Activated effector memory CD4-positive, alpha-beta T cell treated with anti-CD3 and anti-CD28 coated beads, Interleukin-2, amount 50 U/mL, for 16 hours (primary cell): ENCODE results near the gene GIGYF1.
"Not testable (repeated sequence)": the region's sequence is repeated elsewhere in the genome, so short reads cannot be mapped to it uniquely, and the experiment has no call there.

ENCODE experiments used
- DNase-seq: peaks from one replicate; pipeline ENCODE4 v3.0.0-alpha.2; 2020

Gene GIGYF1

DNA sequence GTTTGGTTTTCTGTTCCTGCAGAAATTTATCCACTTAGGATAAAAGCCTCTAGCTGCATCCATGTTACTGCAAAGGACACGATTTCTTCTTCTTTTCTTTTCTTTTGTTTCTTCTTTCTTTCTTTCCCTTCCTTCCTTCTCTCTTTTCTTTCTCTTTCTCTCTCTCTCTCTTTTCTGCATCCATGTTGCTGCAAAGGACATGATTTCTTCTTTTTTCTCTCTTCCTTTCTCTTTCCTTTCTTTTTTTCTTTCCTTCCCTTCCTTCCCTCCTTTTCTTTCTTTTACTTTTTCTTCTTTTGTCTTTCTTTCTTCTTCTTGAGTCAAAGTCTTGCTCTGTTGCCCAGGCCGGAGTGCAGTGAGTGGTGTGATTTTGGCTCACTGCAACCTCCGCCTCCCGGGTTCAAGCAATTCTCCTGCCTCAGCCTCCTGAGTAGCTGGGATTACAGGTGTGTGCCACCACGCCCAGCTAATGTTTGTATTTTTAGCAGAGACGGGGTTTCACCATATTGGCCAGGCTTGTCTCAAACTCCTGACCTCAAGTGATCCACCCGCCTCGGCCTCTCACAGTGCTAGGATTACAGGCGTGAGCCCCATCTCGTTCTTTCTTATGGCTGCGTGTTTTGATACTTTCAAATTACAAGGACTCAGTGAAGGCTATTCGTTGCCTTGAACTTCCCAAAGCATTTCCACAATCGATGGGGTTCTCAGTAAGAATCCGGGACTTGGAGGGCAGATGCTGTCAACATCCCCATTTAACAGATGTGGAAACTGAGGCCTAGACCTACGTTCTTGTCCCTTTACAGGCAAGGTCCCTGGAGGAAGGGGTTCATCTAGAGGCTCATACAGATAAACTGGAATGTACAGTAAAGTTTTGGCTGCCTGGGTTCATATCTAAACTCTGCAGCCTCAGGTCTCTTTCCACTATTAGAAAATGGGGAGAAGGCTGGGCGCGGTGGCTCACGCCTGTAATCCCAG lies 22.4 kb downstream of the GIGYF1 start:
- DNase-seq = no peak

DNA sequence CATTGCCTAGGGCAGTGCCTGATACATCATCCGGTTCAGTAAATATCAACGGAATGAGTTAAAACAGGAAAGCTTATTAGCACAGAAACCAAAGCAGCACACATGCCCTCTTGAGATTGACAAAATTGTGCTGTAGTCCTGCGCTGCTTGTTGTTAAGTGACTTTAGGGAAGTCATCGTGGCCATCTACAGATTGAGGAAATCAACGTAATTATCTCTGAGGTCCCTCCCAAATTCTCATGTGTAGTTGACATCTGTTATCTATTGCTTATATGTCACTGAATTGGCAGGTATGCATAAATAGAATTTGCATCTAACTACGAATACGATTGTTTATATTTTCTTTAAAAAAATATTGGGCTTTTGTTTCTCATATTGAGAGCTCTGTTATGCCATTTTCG lies 24.0 kb downstream of the GIGYF1 start:
- DNase-seq = no peak

DNA sequence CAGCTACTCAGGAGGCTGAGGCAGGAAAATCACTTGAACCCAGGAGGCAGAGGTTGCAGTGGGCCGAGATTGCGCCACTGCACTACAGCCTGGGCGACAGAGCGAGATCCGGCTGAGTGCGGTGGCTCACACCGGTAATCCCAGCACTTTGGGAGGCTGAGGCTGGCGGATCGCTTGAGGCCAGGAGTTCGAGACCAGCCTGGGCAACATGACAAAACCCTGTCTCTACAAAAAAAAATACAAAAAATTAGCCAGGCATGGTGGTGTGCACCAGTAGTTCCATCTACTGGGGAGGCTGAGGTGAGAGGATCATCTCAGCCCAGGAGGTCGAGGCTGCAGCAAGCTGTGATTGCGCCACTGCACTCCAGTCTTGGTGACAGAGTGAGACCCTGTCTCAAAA lies 24.9 kb downstream of the GIGYF1 start:
- not testable (repeated sequence) for DNase-seq

DNA sequence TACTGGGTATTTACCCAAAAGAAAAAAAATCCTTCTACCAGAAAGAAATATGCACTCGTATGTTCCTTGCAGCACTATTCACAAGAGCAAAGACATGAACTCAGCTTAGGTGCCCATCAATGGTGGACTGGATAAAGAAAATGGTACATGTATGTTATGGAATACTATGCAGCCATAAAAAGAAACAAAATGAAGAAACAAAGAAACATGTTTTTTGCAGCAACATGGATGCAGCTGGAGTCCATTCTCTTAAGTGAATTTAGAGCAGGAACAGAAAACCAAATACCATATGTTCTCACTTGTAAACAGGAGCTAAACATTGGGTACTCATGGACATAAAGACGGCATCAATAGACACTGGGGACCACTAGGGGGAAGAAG lies 26.0 kb downstream of the GIGYF1 start:
- no peak for DNase-seq

DNA sequence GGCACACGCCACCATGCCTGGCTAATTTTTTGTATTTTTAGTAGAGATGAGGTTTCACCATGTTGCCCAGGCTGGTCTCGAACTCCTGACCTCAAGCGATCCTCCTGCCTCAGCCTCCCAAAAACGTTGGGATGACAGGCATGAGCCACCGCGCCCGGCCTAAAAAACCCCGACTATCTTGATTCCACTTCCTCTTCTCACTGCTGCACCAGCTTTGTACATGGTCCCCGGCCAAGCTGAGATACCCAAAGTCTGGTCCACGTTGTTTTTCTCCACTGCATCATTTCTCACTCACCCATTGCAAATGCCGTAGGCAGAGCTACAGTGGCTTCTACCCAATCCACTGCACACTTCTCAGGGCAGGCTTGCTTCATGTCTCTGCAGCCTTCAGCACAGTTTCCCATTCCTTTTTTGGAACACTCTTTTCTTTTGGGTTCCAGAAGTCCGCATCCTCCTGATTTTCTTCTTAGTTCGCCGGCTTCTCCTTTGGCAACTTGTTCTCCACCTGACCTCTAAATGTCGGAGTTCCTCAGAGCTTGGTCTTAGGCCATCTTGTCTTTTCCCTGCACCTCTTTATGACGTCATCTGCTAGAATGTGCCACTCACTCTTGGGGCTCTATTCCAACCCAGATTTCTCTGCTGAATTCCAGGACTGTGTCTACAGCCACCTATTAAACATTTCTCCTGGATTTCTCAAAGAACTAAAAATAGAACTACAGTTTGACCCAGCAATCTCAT lies 26.6 kb downstream of the GIGYF1 start:
- DNase-seq = no peak

DNA sequence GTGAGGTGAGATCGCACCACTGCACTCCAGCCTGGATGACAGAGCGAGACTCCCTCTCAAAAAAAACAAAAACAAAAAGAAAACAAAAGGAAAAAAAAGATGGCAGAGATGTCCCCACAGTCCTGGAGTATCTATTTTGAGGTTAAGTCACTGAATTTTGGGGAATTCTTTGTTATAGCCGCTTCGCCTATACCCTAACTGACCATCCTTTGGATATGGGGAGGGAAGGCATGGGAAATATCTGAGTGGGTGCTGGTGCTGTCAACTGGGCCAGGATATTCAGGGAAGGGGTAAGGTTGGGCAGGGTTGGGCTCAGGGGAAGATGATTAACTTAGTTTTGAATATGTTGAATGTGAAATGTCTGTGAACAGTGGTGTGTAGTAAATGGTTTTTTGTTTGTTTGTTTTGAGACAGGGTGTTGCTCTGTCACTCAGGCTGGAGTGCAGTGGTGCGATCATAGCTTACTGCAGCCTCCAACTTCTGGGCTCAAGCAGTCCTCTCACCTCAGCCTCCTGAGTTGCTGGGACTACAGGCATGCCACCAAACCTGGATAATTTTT lies 28.8 kb downstream of the GIGYF1 start:
- no peak for DNase-seq

DNA sequence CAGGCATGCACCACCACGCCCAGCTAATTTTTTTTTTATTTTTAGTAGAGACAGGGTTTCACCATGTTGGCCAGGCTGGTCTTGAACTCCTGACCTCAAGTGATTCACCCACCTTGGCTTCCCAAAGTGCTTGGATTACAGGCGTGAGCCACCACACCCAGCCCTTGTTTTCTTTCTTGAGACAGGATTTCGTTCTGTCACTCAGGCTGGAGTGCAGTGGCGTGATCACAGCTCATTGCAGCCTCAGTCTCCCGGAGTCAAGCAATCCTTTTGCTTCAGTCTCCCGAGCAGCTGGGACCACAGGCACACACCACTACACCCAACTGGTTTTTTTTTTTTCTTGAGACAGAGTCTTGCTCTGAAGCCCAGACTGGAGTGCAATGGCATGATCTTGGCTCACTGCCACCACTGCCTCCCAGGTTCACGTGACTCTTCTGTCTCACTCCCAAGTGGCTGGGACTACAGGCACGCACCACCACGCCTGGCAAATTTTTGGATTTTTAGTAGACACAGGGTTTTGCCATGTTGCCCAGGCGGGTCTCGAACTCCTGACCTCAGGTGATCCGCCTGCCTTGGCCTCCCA lies 31.8 kb downstream of the GIGYF1 start:
- DNase-seq = not testable (repeated sequence)

DNA sequence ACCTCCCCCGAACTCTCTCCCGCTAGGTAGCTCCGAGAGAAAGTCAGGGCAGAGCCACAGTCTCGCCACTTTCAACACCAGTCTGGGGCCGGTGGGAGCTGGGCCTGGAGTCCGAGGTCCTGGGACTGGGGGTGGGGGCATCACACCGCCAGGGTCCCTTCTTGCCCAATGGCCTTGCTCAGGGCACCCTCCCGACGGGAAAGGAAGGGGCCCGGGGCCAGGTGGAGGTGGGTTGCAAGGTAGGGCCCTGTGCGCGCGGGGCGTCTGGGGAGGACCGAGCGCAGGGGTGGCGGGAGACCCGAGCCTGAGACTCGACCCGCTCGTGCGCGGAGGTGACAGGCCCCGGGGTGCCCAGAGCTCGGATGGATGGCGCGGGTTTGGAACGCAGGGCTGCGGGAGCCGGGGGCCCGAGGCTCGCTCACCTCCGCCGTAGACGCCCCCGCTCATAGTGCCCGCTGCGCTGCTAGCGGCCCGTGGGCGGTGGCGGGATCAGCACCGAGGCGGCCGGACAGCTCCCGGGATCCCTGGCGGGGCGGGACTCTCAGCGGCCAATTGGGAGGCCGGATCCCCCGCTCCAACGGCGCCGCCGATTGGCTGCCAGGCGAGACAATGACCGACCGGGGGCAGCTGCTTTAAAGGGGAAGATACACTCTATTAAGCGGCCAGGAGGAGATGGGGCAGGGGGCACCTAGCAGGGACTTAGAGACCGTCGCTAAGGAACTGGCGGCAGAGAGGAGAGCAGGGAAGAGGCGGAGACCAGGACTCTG lies 38.0 kb downstream of the GIGYF1 start, which contains the start of gene ACTL6B:
ACTL6B (minus strand) TSS at position 541 of the 767 bp plus-strand sequence; CDS start at position 447, 94 bp downstream.
- DNase-seq = peak; percentile 82

DNA sequence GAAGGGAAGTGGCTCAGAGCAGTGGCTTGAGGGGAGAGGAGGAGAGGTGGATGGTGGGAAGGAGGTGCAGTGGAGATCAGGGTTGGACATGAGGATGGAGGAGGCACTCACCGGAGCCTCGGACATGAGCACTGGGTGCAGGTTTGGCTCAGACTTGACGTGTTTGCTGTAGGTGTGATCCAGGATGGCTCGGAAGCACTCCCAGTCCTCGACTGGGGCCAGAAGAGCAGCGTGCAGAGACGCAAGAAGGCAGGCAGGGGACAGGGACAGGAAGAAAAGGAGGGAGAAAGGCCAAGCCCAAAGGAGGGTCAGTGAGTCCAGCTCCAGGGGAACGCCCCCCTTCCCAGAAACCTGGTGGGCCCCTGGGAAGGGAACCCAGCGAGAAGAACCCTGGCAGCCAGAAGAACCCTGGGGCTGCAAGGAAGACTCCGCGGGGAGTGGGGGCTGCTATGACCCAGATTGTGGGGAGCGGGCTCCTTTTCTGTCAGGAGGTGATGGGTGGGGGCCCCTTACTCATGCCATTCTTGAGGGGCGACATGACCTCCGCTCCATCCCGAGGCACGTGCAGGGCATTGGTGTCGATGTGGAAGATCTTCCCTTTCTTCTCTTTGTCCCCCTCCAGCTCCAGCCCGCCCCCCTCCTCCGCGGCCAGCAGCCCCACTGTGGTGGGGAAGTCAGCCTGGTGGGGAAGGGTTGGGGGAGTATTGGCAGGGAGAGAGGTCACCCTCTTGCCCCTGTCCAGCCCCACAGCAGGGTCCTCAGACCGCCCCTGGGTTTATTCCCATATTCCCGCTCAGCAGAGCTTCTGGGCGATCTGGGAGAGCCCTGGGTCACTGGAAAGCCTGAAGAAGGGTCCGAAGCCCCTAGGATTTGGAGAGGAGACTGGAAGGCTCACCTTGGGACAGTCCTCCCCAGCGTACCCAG lies 38.9 kb downstream of the GIGYF1 start:
- DNase-seq = no peak

DNA sequence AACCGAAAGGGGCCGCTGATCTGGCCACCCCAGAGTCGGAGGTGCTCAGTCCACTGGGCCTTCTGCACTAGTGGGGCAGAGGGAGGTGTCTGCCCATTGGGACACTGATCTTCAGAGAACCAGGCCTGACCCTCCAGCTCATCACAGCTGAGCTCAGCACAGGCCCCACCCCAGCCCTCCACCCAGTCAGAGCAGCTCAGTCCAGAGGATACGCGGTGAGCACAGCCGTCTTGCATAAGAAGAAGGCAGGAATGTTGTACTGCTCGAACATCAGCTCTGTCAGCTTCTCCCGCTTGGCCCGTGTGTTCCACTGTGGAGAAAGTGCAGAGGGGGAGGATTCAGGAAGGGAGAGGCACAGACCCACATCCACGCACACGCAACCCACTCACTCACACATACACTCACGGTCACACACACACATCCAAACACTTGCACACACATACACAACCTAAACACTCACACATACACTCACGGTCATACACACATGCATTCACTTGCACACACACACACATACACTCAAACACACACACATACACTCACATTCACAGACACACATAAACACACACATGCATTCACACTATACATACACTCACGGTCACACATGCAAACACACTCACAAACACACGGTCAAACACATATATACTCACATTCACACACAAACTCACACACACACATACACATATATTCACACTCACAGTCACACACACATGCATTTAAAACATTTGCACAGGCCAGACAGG lies 44.1 kb downstream of the GIGYF1 start:
- DNase-seq = no peak

DNA sequence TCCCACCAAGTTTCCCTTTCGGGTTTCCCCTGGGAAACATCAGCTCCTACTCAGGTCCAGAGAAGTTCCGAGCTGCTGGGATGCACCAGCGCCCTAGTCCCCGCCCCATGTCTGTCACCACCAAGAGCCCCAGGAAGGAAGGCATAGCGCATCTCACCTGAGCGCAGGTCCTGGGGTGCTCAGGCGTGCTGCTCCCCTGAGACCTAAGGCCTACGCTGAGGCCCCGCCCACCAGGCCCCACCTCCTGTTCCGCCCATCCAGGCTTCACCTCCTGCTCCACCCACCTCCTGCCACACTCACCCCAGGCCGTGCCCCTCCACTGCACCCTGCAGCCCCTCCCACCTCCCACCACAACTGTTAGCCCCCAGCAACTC lies 51.5 kb downstream of the GIGYF1 start:
- peak; percentile 67 for DNase-seq

DNA sequence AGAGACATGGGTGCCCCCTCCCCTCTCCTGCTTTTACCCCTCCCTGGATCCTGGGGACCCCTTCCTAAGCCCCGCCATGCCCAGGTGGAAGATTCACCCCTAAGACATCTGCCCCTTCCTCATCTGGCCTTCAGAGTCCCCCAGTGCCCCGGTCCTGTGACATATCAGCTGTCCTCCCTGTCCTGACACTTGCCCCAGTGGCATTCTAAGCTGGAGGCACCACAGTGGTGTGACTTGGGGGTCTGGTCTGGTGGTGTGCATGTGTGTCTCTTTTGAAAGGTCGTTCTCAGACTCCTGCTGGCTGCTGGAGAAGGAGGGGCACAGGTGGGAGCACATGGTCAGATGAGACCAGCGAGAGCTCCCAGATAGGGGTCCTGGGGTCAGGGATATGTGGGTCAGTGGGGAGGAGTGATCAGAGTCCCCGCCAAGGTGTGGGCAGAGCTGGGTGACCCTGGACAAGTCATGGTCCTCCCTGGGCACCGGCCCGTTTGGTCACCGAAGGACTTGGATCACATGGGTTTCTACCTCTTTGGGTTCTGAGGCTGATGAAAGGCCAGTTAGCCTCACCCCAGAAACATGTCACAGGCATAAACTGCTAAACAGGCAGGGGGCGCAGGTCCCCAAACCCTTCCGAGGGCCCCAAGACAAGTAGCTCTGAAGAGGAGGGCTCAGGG lies 52.1 kb downstream of the GIGYF1 start:
- DNase-seq = no peak

DNA sequence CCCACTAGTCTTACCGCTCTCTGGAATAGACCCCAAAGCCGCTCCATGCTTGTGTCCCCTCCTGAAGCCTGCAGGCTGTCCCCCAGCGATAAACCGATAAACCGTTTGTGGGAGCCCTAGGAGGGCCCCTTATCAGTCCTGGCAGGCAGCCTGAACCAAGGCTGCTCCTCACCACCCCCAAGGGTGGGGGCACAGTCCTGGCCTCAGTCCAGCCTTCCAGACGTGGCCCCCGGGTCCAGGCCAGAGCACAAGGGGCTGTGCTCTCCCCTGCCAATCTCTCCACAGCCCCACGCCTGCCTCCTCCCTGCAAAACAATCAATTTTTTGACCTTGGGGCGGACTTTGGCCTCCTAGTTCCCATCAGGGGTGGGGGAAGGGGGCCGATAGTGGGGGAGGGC lies 52.6 kb downstream of the GIGYF1 start, which contains the start of gene TFR2:
TFR2 (minus strand) TSS at position 90 of the 397 bp plus-strand sequence; CDS start at position 47, 43 bp downstream.
- no peak for DNase-seq

DNA sequence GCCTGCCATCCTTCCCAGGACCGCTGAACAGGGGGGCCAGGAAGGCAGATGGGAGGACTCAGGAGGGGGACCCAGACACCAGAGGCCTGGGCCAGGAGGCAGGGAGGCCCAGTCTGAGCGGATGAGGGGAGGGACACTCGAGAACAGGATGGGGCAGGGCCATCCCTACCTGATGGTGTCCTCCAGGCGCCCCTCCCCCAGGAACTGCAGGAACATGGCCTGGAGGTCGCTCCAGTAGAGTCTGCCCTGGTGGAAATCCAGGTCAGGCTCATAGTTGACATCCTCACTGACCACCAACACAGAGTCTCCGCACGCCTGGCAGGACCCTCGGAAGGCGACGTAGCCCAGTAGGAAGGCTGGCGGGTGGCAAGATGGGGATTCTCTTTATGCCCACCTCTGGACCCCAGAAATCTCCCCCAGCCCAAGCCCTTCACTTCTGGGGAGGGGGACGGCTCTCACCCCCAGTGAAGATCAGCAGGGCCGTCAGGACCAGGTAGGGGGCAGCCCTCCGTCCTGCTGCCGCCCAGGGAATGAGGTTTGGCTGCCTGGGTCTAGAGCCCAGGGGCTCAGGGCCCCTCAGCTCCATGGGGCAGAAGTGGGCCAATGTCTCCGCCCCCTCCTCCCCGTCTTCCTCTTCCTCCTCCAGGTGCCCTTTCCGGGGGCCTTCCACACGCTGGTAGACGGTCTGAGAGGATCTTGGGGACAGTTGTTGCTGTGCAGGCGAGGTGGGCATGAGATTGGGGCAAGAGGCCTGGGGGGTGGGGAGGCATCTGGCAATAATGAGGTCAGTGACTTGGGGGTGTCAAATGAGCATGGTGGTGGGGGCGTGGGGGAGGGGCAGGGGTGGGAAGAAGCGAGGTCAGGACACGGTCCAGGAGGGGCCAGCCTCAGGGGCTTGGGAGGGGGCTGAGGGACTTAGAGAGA lies 53.3 kb downstream of the GIGYF1 start:
- DNase-seq = no peak

DNA sequence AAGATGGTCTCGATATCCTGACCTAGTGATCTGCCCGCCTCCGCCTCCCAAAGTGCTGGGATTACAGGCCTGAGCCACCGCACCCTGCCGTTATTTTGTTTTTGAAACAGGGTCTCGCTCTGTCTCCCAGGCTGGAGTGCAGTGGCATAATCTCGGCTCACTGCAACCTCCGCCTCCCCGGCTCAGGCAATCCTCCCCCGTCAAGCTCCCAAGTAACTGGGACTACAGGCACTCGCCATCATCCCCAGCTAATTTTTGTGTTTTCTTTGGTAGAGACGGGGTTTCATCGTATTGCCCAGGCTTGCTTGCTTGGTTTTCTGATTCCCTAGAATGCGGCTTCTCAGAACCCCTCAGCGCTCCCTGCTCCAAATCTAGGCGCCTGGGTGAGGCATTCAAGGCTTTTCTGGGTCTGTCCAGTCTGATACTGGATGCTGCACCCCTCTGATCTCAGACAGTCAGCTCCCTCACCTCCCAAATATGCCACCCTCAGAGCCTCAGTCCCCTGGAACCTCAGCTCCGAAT lies 54.0 kb downstream of the GIGYF1 start:
- no peak for DNase-seq

DNA sequence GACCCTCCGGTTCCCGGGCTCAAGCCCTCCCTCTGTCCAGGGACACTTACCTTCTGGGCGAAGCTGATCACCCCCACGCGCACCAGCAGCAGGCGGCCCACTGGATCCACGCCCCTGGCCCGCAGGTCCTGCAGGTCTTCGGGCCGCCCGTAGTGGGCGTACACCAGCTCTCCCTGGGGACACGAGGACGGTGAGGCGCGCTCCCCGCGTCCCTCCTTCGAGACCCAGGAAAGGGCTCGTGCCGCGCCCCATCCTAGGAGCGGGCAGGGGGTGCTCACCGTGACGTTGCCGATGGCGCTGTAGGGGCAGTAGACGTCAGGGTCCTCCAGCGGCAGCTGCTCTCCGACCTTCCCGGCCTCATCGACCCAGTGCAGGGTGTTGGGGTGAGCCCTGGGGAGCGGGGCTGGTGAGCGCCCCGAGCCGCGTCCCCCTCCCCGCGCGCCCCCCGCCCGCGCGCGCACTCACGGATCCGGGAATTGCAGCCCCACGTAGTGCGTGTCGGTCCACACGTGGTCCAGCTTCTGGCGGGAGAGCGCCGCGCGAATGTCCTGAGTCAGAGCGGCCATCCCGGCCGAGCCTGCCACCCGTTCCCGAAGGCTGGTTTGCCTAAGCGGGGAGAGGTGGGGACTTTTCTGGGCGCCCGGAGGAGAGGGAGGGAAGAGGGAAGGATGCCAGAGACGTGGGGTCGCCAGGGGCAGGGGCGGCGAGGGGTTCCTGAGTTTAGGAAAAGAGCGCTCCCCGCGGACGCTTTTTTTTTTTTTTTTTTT lies 60.9 kb downstream of the GIGYF1 start:
- peak; percentile 87 for DNase-seq

DNA sequence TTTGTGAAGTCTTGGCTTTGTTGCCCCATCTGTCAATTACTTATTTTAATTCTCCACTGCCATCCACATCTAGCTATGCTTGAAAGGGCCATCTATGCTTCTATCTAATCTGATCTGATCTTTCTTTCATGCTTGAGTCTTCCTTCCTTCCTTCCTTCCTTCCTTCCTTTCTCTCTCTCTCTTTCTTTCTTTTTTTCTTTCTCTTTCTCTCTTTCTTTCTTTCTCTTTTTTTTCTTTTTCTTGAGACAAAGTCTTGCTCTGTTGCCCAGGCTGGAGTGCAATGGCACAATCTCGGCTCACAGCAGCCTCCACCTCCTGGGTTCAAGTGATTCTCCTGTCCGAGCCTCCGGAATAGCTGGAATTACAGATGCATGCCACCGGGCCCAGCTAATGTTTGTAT lies 64.0 kb downstream of the GIGYF1 start:
- DNase-seq = no peak
